ENCODE measurements around the gene COL5A1. TPM values are rescaled to one million over a fixed set of nuclear protein-coding genes. Genes with fewer than 3 reads are reported as not detected.
A peak's percentile ranks its signal among the peaks of the same experiment; 100 is the strongest.

Gene COL5A1
- total RNA-seq, 4 donors from 2014 or later: 4.0 to 12.8 (median 6.3) TPM

DNA sequence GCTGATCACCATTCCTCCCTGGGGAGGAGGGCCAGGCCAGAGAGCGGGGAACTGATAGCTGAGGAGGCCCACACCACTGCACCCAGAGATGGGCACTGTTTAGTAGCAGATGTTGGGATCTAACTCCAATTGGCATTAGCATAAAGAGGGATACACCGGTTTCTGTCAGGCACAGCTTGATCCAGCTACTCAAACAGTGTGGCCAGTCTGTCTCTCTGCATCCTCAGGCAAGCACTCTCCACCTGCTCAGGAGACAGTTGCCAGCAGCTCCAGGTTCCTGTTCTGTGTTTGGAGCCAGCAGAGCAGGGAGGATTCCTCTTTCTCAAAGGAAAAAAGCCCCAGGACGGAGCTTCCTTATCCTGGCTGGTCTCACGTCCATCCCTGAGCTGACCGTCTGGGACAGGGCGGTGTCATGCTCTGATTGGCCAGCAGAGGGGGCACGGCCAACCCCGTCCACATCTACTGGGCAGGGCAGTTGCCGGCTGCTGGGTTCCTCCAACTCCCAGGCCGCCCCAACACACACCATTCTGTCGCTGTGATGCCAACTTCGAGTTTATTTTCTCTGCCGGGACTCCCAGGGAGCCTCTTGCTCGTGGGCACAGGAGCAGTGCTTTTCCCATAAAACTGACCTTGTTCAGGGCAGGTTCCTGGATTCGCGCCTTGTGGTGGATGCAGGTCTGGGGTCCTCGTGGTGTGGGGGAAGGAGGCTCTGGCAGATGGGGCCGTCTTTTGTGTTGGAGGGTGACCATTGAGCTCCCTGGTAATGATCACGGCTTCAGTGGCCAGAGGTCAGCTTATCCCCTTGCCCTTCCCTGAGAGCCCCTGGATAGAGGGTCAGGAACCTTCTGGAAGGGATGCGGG lies 47.9 kb downstream of the COL5A1 start:
- H3K4me3 ChIP-seq: no peak overlapping the region
- H3K9me3 ChIP-seq: no peaks in the 10 kb centered on the region
- intact Hi-C loops (cut with DNase I): no loop called here
- TF ChIP-seq, protein P1, sequence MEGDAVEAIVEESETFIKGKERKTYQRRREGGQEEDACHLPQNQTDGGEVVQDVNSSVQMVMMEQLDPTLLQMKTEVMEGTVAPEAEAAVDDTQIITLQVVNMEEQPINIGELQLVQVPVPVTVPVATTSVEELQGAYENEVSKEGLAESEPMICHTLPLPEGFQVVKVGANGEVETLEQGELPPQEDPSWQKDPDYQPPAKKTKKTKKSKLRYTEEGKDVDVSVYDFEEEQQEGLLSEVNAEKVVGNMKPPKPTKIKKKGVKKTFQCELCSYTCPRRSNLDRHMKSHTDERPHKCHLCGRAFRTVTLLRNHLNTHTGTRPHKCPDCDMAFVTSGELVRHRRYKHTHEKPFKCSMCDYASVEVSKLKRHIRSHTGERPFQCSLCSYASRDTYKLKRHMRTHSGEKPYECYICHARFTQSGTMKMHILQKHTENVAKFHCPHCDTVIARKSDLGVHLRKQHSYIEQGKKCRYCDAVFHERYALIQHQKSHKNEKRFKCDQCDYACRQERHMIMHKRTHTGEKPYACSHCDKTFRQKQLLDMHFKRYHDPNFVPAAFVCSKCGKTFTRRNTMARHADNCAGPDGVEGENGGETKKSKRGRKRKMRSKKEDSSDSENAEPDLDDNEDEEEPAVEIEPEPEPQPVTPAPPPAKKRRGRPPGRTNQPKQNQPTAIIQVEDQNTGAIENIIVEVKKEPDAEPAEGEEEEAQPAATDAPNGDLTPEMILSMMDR (IDR thresholded peaks at IDR 0.05): peak; percentile 44 to 76 (median 68)
- no peak for TF ChIP-seq POLR2A (IDR thresholded peaks at IDR 0.05)
- H3K27me3 ChIP-seq: peaks cover 0 to 18% (median 0%) of the 10 kb centered on the region in 4 donors
- H3K27ac ChIP-seq: peak overlapping the region in 1 of 4 donors; percentile 21
- H3K36me3 ChIP-seq: no peaks in the 10 kb centered on the region
- WGBS, 2 donors: 32 to 81% methylated on average over 3 to 8 of the region's 20 CpGs
- DNase-seq: no peak
- H3K4me1 ChIP-seq: peaks cover 0 to 24% (median 0%) of the 10 kb centered on the region in 3 donors

DNA sequence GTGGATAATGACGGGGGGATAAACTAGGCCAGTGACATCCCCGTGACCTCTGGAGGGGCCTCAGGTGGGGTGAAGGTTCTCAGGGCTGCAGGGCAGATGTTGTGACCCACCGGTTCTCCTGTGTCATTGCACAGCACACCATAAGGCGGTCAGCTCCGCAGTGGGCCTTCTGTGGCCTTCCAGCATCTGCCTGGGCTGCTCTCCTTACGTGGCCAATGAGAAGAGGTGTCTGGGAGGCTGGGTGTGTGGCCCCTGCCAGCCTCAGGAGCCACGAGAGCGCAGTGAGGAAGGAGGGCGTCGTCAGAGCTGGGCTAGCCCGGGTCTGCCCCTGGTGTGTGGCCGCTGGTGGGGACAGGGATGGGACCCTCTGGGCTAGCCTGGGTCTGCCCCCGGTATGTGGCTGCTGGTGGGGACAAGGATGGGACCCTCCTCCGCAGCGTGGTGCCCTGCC lies 48.7 kb downstream of the COL5A1 start:
- no peaks in the 10 kb centered on the region for H3K9me3 ChIP-seq
- peak overlapping the region in 1 of 4 donors; percentile 11 for H3K27ac ChIP-seq
- no peak overlapping the region for H3K4me3 ChIP-seq
- H3K36me3 ChIP-seq: no peaks in the 10 kb centered on the region
- peaks cover 0 to 24% (median 0%) of the 10 kb centered on the region in 3 donors for H3K4me1 ChIP-seq
- intact Hi-C loops (cut with DNase I): no loop called here
- peaks cover 0 to 26% (median 0%) of the 10 kb centered on the region in 4 donors for H3K27me3 ChIP-seq
- no peak for DNase-seq
- TF ChIP-seq, protein P1 (IDR thresholded peaks at IDR 0.05): no peak
- TF ChIP-seq POLR2A (IDR thresholded peaks at IDR 0.05): no peak
- WGBS, 2 donors: no CpG with 5 or more reads among the region's 15 CpGs

DNA sequence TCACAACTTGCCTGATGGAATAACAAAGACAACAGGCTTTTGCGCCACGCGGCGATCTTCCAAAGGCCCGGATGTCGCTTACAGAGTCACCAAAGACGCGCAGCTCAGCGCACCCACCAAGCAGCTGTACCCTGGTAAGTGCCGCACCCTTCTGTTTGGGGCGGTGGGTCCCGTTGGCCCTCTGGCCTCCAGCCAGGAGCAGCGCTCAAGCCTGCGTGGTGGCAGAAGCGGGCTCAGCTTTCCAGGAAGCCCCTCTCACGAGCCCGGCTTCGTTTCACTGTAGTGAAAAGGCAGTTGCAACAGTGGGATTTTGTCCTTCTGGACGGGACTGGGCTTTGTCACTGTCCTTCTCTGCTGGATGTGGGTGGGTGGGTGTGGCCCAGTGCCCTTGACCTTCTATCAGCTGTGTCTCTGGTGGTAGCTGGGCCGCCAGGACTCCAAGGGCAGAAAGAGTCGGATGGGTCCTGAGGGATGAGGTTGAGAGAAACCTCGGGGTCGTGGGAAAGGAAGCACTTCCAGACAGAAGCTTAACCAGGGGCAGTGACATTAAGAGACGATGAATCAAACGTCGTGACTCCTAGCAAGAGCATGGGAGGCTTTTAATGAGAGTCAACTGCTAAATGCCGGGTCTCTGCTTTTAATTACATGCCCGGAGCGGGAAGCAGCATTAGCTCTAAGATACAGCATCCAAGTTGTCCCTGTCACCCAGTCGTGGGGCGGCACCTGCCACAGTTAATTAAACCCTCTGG lies 49.5 kb downstream of the COL5A1 start:
- Histone ChIP-seq H3K4me1 (peaks cover 0 to 24% (median 0%) of the 10 kb centered on the region in 3 donors), H3K27ac (peak overlapping the region in 2 of 4 donors; percentile 31 to 50), H3K9me3 (no peaks in the 10 kb centered on the region), H3K27me3 (peaks cover 0 to 27% (median 0%) of the 10 kb centered on the region in 4 donors), H3K36me3 (no peaks in the 10 kb centered on the region), H3K4me3 (no peak overlapping the region)
- DNase-seq: no peak
- 80 to 82% methylated on average over 15 to 18 of the region's 31 CpGs for WGBS, 2 donors
- TF ChIP-seq, protein P1 (IDR thresholded peaks at IDR 0.05): no peak
- TF ChIP-seq POLR2A (IDR thresholded peaks at IDR 0.05): no peak
- intact Hi-C loops (cut with DNase I): no loop called here

DNA sequence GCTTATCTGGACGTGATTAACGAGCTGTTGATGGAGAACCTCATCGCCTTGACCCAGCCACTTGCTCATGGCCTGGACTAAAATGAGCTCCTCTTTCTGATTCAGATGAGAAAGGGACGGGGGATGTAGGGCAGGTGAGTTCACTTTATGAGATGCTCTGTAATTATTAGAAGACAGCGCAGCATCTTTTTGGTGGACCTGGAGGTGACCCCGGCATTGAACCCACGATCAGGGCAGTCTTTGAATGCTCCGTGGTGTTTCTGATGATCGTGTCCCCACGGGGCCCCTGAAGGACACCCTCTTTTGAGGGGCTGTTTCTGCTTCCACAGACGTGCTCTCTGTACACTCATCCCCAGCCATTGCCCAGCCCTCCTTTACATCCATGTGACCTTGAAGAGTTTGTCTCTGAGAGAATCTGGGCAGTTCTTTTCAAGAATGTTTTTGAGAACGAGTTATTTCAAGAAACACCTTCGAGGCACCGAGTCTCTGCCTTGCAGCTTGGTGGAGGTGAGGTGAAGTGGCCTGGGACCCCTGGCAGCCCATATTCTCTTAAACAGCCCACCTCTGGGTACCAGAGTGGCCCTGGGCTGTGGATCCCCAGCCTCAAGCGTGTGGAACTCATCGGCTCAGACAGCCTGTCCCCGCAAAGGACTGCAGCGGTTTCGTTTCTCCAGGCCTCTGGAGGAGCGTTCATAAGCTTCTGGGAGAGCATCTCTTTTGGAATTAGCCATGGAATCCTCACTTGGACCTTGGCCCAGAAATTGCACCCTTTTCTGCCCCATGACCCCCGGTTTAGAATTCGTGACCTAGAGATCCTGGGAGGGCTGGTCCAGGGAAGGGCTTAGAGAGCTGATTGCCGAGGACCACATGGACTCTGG lies 50.3 kb downstream of the COL5A1 start:
- Histone ChIP-seq H3K4me1 (peaks cover 0 to 27% (median 0%) of the 10 kb centered on the region in 3 donors), H3K27me3 (peaks cover 0 to 33% (median 0%) of the 10 kb centered on the region in 4 donors), H3K36me3 (no peaks in the 10 kb centered on the region), H3K27ac (peak overlapping the region in 2 of 4 donors; percentile 31), H3K9me3 (no peaks in the 10 kb centered on the region), H3K4me3 (no peak overlapping the region)
- no peak for TF ChIP-seq POLR2A (IDR thresholded peaks at IDR 0.05)
- TF ChIP-seq, protein P1 (IDR thresholded peaks at IDR 0.05): no peak
- intact Hi-C loops (cut with DNase I): no loop called here
- WGBS, 2 donors: 69 to 74% methylated on average over 8 to 22 of the region's 23 CpGs
- no peak for DNase-seq

All from esophagus squamous epithelium (tissue), 5 donors.